Breast epithelium (tissue), 3 donors: ENCODE results near the gene TRIB2.

Source experiments
- POLR2A ChIP-seq: fragments of 450-650 bp; IDR thresholded peaks from one replicate; pipeline ENCODE4 v1.6.1; 2016; ENCODE audit warnings: antibody characterized with exemption, mild to moderate bottlenecking, moderate library complexity
- POLR2AphosphoS5 ChIP-seq, 3 donors: sonication (generic); formaldehyde crosslinking; IDR thresholded peaks; one replicate each; pipeline ENCODE4 v1.6.1; 2017; ENCODE audit warnings: antibody characterized with exemption in 3 of 3

DNA sequence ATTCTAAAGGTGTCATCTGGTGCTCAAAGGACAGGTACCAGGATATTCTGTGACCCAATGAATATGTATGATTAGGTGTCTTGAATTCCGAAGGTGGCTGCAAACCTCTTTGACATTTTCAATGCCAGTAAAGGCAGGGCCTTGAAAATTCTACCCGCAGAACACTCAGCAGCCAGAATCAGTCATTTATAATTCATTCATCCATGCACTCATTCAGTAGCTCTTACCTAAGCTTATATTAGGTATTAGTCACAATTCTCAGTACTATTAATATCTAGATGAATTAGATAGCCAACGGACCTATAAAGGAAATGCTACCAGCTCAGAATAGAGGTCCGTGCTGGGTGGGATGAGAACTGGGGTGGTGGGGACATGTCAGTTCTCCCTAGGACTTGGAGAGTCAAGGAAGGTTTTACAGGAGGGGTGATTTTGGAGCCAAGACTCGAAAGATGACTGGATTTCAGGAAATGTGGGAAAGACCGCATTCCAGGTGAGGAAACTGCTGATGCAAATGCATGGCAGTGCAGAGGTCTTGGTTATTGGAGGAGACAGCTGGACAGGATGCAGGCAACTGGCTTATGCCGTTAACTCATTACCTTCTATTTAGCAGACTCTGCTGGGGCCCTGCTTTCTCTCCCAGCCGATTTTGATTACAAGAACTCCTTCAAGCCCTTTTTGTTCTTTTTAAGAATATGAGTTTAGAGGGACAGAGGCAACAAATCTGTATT, 7.2 kb downstream of the TRIB2 start:
- TF ChIP-seq POLR2A (no peak), POLR2AphosphoS5 (IDR thresholded peaks at IDR 0.05) (no peak)
